ENCODE results near the gene GFRA1.

GRCh38 chr10:116084161-116084560 lies 188.8 kb downstream of the GFRA1 start:
- no peak for TF ChIP-seq CTCF (IDR thresholded peaks at IDR 0.05; ENCODE audit: borderline replicate concordance, extremely low read depth, low read length, poor library complexity, severe bottlenecking)
- TF ChIP-seq EZH2 (IDR thresholded peaks at IDR 0.05; ENCODE audit: borderline replicate concordance, low read depth, low read length, severe bottlenecking): no peak
